ENCODE data around the gene TRAPPC12.

The TRAPPC12 gene

DNA sequence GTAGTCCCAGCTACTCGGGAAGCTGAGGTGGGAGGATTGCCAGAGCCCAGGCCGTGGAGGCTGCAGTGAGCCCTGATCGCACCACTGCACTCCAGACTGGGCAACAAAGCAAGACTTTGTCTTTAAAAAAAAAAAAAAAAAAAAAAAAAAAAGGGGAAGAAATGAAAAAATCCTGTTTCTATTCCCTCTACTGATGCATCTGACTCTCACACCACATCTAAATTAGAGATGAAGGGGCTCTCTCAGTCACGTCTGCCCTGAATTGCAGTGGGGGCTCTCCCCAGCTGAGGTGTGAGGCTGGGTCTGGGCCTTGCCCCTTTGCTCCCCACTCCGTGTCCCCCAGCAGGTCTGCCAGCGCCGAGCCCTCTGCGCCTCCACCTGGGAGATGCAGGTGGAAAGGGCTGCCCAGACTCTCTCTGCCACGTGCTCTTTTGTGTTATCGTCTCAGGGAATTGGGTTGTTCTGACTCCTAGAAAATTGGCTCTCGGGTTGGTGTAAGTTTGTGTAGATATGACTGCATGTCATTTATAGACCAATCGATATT lies 30.2 kb downstream of the TRAPPC12 start:
- DNase-seq = no peak

DNA sequence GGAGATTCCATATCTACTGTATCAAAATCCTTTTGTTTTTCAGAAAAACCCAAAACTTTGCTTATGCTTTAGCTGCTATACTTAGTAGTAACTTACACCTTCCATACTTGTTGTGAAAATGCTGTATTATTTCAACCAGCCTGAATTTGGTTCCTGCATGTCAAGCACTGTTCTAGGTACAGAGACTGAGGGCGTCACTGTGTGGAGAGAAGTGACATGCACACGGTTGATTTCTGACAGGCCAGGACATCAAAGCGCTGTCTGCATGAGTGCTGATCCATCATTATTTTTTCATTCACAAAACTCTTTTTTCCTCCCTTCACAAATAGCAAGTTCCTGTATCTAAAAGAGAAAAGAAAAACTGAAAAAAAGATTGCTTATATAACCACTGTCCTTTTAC lies 31.6 kb downstream of the TRAPPC12 start:
- no peak for DNase-seq

DNA sequence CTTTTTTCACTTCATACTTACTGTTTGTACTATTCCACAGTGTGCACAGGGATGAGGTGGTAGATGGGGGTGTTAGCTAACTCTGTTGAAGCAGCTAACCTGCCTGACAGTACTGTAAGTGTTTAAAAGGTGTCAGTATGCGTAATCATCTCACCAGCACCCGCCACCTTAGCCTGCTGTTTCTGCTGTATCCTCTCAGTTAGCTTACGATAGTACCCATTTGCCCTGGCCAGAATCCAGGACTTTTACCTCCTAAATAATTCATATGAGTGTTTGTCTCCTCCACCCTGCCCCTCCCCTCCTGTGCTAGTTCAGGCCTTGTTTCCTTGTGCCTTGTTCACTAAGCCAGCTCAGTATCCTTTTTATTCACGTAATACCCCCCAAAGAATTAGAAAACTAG lies 34.2 kb downstream of the TRAPPC12 start:
- DNase-seq = no peak

DNA sequence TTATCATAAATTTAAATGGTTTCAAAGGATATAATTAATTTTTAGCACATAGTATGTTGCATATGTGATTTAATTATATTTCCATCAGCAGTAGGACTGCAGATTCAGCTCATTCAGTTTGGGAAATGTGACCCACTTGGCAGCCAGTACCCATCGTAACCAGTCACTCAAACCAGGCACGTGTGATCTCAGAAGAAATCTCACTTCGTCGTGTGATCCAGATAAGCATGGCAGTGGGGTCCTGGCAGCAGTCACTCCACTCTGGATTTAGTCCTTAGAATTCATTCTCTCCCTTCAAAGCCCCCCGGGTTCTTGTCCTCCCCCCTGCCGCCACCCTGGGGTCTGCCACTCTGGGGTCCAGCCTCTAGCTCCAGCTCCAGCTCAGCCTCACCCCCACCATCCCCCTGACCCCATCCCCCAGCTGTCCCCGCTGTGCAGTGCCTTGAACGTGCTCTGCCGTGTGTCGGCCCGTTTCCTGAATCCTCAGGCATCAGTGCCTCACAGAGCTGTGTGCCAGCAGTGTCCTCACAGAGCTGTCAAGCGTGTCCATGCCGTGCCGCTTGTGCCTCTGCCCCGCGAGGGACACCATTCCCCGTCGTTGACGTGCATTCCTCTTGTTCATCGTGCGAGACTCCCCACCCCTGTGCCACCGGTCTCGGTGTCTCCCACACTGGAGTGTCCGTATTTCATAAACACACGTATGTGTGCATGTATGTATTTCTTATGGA lies 34.8 kb downstream of the TRAPPC12 start:
- DNase-seq = no peak

DNA sequence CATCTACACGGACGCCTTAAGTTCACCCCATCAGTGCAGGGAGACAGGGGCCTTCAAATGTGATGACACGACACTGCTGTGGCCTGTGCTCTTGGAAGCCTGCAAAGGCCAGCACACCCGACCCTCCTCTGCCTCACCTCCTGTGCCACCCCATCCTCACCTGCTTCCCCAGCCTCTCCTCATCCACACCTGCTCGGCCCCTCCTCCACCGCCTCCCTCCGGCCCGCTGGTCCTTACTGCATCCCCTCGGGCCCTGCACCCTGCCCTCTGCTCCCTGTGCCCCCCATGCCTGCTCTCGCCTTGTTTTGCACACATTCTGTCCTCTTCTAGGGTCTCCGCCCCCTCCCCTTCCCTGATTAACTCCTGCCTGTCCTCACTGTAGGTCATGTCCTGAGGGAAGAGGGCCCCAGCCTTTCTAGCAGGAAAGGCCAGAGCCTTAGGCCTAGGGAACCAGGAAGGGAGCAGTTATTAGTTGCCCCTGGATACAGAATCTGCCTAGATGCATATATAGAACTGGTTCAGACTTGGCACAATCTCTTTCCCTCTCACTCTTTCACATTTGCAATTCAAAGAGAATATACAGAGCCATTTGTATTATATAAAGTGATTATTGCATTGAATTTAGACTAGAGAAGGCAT lies 39.4 kb downstream of the TRAPPC12 start:
- no peak for DNase-seq

DNA sequence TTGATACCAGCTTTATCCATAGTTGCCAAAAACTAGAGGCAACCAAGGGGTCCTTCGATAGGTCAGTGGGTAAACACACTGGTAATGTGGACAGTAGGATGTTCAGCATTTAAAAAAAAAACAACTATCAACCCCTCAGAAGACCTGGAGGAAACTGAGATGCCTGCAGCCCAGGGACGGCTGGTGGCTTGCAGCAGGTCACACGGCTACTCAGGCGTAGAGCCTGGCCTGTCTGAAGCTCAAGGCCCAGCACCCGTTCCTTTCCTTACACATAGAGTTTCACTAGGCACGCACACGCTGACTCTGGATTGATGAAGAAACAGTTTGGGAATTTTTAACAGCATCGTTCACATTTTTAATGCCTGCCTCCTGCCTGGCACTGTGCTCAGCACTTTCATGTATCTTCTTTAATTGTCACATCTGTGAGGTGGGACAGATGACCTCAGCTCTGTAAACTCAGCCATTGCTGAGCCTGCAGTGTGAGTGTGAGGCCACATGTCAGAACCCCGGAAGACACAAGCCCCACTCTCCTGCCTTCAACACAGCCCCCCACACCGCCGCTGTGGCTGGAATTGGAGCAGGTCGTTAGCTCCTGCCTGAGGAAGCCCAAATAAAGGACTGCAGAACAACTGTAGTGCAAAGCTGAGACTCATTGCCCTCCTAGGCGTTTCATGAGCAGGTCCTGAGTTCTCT lies 40.7 kb downstream of the TRAPPC12 start:
- DNase-seq = no peak

DNA sequence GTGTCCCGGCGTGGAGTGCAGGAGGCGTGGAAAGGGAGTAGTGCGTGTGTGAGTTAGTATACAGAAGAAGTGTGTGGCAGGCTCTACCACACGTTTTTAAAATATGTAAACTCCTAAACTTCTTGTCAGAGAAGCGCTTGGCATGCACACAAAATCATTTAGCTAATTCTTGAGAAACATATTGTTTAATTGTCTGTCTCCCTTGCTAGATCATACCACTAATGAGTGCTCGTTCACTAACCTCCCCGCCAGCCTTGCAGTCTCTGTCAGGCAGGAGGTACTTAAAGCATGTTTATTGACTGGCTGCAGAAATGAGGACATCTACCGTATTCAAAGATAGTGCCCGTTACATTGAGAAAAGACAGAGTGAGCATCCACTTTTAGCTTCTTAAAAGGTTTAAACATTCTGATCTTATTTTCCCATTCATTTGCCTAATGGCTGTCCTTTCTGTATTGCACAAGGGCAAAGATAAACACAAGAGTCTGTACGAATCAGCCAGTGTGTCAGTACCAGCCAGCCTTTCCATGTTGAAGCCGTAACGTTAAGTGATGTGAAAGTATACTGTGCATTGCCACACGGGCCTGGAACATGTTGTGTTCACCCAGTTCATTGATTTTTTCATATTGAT lies 41.4 kb downstream of the TRAPPC12 start:
- DNase-seq = no peak

DNA sequence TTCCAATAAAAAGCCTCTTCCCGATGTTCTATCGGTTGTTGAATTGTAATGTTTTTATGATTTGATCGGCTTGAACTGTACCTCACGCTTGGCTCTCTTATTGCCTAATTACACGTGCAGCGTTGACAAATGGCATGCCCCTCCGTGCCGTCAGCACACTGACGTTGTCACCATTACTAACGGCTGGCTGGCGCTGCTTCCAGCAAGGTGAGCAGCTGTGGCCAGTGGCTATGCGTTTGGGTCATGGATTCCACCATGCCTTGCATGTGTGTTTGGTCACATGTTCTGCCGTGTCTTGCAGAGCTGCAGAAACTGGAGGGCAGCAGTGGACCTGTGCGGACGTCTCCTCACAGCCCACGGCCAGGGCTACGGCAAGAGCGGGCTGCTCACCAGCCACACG lies 42.1 kb downstream of the TRAPPC12 start:
- no peak for DNase-seq

DNA sequence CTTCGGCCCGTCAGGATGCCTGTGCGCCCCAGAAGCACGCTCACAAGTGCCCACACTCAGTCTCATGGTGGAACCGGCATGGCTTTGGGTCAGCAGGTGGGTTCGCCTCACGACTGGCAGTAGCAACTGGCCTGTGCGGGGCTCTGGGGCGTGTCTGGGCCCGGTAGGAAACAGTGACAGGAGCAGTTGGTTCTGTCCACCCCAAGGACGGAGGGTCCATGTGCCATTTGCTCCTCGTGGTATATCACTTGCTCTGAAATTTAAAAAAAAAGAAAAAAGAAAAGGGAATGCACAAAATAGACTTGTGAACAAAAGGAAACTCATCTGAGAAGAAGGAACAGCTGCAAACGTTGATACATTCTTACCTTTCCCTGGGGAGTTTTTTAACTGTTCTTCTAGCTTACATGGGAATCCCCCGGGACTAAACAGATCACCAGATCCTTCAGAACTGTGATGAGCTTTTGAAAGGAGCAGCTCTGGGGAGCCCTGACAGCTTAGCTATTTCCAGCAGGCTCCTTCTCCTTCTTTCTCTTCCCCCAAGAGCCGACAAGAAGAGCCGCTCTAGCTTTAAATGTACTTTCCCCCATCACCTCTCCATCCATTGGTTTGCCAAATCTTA lies 42.8 kb downstream of the TRAPPC12 start:
- no peak for DNase-seq

DNA sequence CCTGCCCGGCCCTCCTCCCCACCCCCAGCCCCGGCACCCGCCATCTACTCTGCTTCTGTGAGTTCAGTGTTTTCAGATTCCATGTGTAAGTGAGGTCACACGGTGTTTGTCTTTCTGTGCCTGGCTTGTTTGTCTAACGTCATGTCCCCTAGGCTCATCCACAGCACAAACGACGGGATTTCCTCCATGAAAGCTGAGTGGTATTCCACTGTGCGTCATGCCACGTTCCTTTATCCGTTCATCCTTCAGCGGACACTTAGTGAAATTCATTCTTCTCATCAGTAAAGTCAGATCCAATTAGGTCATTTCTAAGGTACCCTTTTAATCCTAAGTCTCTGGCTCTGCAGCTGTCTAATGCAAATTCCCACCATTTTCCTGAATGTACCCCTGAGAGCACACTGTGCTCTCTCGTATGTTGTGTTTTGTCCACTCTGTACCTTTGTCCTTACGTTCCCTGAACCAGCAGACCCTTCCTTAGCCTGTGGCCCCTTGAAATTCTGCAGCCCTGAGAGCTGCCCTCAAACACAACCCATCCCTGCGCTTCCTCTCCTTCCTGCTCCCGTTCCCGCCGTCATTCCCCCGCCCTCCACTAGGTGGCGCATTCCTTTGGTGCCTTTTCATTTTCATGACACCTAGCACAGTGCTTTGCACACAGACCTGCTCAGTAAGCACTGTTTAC lies 44.1 kb downstream of the TRAPPC12 start:
- DNase-seq = peak; percentile 11 to 52

DNA sequence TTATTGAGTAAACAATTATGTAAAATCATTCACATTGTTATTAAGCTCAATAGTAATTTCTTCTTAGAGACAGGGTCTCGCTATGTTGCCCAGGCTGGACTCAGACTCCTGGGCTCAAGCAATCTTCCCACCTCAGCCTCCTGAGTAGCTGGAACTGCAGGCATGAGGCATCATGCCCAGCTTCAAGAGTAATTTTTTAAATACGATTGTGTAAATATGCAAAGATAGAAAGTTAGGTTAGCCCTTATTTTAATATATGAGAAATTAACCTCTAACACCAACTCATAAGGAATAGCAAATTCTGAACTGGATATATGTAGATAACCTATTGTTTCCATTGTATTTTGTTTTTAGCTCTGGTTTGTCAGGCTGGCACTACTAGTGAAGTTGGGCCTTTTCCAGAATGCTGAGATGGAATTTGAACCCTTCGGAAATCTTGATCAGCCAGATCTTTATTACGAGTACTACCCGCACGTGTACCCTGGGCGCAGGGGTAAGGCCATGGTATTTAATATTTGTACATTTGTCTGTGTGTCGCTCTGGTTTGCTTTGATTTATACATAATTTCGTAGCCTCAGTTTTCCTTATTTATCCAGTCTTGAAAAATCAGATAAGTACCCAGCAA lies 44.8 kb downstream of the TRAPPC12 start:
- DNase-seq = no peak

DNA sequence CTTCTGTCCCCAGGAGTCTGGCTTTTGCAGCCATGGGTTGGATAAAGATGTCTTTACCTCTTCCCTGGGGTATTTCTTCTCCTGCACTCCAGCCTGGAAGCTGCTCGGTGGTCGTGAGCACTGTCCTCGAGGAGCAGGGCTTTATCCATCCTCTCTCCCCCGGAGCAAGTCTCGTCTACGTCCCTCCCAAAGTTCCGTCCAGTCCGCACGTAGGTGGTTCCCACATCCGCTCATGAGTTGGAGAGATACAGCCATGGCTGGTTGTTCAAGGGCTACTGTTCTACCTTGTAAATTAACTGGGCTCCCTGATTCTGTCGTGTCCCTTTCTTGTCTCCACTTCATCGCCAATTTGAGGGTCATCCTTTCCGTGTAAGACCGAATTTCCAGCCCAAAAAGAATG lies 47.1 kb downstream of the TRAPPC12 start:
- no peak for DNase-seq

DNA sequence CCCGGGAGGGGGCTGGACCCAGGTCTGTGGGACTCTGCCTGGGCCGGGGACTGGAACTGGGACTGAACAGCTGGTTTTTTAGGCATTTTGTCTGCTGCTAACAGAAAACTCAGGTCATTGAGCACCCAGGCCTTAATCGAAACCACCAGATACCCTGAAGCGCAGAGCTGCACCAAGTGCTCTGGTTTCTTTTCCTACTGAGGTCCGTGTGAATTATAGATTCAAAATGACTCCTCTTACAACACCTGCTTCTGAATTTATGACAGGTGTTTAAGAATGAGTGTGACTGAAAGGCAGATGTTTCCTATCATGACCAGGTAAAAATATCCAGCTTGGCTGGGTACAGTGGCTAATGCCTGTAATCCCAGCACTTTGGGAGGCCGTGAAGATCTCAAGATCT lies 47.8 kb downstream of the TRAPPC12 start:
- no peak for DNase-seq

DNA sequence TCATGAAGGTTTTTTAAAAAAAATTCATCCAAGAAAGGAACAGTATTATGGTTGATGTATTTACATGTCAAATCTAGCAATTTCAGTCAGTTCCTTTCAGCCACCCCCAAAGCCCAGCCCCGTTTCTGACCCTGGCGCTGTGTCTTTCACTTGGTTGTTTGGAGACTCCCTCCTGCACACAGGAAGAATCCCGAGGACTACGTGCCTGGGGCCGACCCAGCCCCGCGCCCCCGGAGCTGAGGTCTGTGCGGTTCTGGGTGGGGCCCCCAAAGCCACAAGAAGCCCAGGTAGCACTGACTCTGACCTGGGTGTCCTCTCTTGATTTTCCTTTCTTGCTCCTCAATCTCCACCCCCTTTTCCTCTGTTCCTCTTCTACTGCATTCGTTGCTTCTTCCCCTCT lies 49.1 kb downstream of the TRAPPC12 start:
- DNase-seq = no peak

DNA sequence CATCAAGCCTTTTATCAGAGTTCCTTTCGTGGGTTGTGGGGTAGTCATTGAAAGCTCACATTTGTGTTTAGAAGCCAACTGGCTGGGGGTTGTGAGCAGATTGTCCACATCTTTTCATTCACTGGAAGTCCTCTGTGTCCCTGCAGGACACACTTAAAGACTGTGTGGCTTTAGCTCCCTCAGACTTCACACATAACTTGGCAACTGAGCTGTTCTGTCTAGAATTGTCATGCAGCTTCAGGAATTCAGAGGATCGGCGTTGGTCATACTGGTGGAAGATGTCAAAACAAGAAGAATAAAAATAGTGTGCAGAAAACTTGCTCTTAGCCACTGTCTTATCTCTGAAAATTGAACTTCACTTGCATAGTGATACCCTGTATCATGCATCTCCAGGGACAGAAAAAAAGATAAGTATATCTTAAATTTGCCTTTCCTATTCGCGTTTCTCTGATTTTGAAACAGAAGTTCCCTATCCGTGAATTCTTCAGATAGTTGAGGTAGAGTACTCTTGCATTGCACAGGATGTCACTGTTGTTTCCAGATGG lies 49.6 kb downstream of the TRAPPC12 start:
- DNase-seq = no peak

DNA sequence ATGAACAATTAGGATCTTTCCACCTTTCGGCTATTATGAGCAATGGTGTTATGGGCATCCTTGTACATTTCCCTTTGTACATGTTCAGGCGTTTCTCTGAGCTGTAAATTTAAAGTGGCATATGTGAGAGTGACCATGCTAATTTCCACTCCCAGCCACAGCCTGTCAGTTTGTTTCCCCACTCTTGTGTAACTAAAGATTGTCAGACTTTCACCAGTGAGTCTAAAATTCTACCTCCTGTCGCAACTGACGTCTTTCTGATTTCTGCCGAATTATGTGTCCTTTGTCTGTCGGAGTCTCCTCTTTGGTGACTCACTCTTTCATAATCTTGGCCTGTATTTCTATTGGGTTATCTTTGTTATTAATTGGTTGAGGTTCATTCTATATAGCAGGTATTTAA lies 50.7 kb downstream of the TRAPPC12 start:
- DNase-seq = no peak

DNA sequence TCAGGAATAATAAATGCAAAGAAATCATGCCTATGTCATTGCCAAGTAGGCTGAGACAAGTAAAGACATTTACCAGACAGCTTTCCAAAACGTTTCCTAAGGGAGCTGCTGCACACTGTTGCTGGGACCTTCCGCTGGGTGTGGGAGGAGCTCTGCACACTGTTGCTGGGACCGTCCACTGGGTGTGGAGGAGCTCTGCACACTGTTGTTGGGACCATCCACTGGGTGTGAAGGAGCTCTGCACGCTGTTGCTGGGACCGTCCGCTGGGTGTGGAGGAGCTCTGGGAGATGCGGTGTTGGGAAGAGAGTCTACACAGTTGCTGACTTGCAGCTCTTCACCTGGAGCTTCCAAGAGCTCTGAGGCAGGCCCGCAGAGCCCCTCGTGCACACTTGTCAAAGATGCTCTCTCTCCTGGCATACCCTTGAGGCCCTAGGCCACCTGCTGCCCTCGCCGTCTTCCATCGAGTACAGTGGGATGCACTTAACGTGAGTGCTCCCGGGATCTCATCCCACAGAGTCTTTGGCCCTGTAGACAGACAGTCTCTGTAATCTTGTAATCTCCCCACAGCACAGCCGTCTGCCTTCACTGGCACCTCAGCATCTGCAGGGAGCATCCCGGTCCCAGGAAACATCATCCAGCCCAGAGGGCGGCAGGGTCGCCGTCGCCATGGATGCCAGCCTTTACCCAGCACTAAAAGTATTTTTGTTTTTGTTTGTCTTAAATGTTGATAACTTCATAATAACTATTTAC lies 51.4 kb downstream of the TRAPPC12 start:
- no peak for DNase-seq

DNA sequence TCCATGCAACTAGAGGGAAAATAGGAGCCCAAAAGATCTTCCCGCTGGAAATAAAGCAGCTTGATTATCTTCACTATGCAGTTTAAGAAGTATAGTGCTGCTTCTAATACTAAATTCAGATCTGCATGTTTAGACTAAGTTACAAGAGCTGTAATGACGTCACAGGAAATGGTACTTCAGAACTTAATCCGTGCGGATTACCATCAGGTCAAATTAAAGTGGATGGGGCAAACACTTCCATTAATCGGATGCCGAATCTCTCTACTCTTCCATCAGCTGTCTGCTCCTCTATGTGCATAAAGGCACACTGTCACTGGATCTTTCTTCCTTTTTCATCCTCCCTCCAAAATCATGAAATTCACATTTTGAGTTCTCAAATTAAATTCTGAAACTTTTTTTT lies 52.6 kb downstream of the TRAPPC12 start:
- no peak for DNase-seq

DNA sequence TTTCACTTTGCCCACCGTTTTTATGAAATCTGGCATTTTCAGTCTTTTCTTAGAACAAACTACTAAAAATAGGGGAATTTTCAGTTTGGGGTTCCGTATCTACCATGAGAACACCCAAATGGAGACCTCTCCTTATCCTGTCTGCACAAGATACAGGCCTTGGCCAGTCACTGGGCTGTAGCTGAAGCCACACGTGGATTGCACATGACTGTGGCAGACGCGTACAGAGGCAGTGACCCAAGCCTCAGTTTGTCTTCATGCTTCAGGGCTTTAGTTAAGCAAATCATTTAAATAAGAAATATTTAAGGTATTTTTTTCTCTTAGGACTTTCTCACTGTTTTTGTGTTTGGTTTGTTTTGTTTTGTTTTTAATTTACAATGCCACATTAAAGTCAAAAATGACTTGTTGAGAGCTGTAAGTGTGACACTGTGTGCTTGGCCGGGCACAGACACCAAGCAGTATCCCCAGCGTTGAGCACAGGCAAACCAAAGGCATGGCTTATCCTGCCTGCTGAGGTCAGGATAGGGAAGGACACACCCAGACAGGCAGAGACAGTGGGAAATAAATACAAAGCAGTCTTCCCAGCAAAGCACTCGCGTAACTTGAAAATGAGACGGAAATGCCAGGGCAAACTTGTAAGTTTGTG lies 53.3 kb downstream of the TRAPPC12 start:
- no peak for DNase-seq

DNA sequence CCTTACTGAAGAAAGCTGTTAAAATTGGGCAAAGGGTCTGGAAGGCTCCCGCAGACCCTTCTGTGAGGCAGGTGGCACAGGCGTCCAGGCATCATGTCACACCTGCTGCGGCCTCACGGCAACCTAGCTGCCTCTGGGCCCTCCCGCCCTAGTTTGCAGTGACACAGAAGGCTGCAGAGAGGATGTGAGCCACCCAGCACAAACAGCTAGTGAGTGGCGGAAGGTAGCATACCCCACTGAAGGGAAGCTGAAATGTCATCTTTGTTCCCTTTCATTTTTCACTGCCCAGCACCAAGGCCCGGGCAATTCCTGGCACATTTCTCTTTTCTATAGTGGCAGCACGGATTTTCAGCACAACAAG lies 53.8 kb downstream of the TRAPPC12 start:
- DNase-seq = no peak

All from NCI-H446 (cell line).